AG09309 (cell line): ENCODE results near the gene KIAA0513.

Experiments used
- DNase-seq: peaks from one replicate; pipeline ENCODE4 v3.0.0-alpha.2; 2010; ENCODE audit warnings: low read depth
- H3K4me3 ChIP-seq: 2 replicates; pipeline ENCODE4 v1.5.1; 2011; ENCODE audit warnings: mild to moderate bottlenecking, low read depth, low read length, moderate library complexity; ENCODE audit not compliant: control insufficient read depth
- CTCF ChIP-seq: IDR thresholded peaks from 2 replicates; pipeline ENCODE4 v1.5.1; 2011; ENCODE audit warnings: mild to moderate bottlenecking, low read depth, low read length, inconsistent platforms; ENCODE audit not compliant: insufficient read depth, control insufficient read depth; ENCODE audit errors: missing control alignments

KIAA0513 gene

GRCh38 chr16:84988328-84989080 lies 39.1 kb upstream of the KIAA0513 start:
- H3K4me3 ChIP-seq: no peak overlapping the region
- no peak for TF ChIP-seq CTCF
- no peak for DNase-seq

- H3K4me3 ChIP-seq: no peak overlapping the region
- no peak for TF ChIP-seq CTCF
- no peak for DNase-seq
Observed at GRCh38 chr16:84989749-84990620, 37.6 kb upstream of the KIAA0513 start.

- DNase-seq: no peak
- no peak for TF ChIP-seq CTCF
- H3K4me3 ChIP-seq: no peak overlapping the region
Observed at GRCh38 chr16:84990782-84991181, 36.8 kb upstream of the KIAA0513 start.

DNA sequence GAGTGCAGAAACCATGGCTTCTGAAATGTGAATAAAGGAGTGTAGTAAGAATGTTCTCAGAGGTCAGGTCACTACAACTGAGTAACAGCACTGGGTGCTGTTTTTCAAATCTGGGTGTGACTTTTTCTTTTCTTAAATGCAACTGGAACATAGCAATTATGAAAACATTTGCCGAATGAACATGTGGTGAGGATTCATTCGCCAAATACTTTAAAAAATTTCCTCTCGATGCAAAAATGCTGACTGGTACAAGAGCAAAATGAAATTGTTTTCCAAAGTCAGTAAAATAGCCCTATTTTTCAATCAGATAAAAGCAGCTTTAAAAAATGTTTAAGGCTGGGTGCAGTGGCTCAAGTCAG lies 34.9 kb upstream of the KIAA0513 start:
- TF ChIP-seq CTCF: no peak
- no peak for DNase-seq
- no peak overlapping the region for H3K4me3 ChIP-seq

- DNase-seq: no peak
- no peak overlapping the region for H3K4me3 ChIP-seq
- TF ChIP-seq CTCF: no peak
Observed at GRCh38 chr16:84993926-84994325, 33.7 kb upstream of the KIAA0513 start.

DNA sequence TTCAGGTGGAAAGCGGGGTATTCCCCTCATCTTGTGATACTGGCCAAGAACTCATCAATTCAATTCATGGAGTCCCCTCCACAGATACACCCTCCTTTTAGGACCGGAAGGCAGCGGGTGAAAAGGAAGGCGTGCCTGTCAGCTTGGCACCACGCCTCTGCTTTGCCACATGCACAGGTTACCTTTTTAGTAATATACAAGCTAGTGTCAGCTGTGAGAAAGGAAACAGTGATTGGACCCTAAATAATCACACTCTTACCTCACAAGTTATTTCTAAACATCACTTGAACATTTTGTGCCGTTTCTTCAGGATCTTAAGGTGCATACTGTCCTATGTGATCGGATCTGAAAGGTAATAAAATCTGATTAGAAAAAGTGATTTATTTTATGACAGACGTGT lies 31.9 kb upstream of the KIAA0513 start:
- DNase-seq: no peak
- H3K4me3 ChIP-seq: no peak overlapping the region
- no peak for TF ChIP-seq CTCF
